Measurements from ENCODE around the gene ZNRF2. TPM values are rescaled to one million over a fixed set of nuclear protein-coding genes. Genes with fewer than 3 reads are reported as not detected.

ZNRF2 gene
- total RNA-seq, 3 donors from 2014 or later (not counting 1 experiment from before 2014, with no cell fraction given) = 35.0 to 43.7 (median 36.3) TPM

GRCh38 chr7:30272126-30272525 is 12.3 kb upstream of the ZNRF2 start:
- Mint-ChIP-seq H3K27ac (no peak overlapping the region), H3K36me3 (no peaks in the 10 kb centered on the region), H3K4me3 (no peak overlapping the region), H3K27me3 (ENCODE audit: low read depth in 2 of 2) (no peaks in the 10 kb centered on the region), H3K4me1 (no peaks in the 10 kb centered on the region), H3K9me3 (no peaks in the 10 kb centered on the region)
- Histone ChIP-seq H3K4me3 (ENCODE audit: low read length) (no peak overlapping the region), H3K4me1 (ENCODE audit: control insufficient read depth, insufficient read depth, low read length) (no peaks in the 10 kb centered on the region), H3K9me3 (ENCODE audit: control insufficient read depth, insufficient read depth, low read length) (no peaks in the 10 kb centered on the region), H3K27me3 (ENCODE audit: control insufficient read depth, insufficient read depth, low read length) (no peaks in the 10 kb centered on the region), H3K27ac (ENCODE audit: low read length) (no peak overlapping the region), H3K36me3 (ENCODE audit: control insufficient read depth, insufficient read depth, low read length) (no peaks in the 10 kb centered on the region)
- TF ChIP-seq, protein P1, sequence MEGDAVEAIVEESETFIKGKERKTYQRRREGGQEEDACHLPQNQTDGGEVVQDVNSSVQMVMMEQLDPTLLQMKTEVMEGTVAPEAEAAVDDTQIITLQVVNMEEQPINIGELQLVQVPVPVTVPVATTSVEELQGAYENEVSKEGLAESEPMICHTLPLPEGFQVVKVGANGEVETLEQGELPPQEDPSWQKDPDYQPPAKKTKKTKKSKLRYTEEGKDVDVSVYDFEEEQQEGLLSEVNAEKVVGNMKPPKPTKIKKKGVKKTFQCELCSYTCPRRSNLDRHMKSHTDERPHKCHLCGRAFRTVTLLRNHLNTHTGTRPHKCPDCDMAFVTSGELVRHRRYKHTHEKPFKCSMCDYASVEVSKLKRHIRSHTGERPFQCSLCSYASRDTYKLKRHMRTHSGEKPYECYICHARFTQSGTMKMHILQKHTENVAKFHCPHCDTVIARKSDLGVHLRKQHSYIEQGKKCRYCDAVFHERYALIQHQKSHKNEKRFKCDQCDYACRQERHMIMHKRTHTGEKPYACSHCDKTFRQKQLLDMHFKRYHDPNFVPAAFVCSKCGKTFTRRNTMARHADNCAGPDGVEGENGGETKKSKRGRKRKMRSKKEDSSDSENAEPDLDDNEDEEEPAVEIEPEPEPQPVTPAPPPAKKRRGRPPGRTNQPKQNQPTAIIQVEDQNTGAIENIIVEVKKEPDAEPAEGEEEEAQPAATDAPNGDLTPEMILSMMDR (IDR thresholded peaks at IDR 0.05) = no peak
- no peak for DNase-seq
- intact Hi-C loops (cut with micrococcal nuclease) = loop anchor here (10.0 kb wide), 1 partner anchor 173 kb away; no protein-coding TSS in a partner anchor
- ATAC-seq = no peak
- 77% methylated on average over 2 of the region's 2 CpGs for WGBS (ENCODE audit: insufficient coverage)

GRCh38 chr7:30273552-30273951 is 10.8 kb upstream of the ZNRF2 start:
- Histone ChIP-seq H3K27me3 (ENCODE audit: control insufficient read depth, insufficient read depth, low read length) (no peaks in the 10 kb centered on the region), H3K4me3 (ENCODE audit: low read length) (no peak overlapping the region), H3K9me3 (ENCODE audit: control insufficient read depth, insufficient read depth, low read length) (no peaks in the 10 kb centered on the region), H3K27ac (ENCODE audit: low read length) (no peak overlapping the region), H3K4me1 (ENCODE audit: control insufficient read depth, insufficient read depth, low read length) (no peaks in the 10 kb centered on the region), H3K36me3 (ENCODE audit: control insufficient read depth, insufficient read depth, low read length) (no peaks in the 10 kb centered on the region)
- 80% methylated on average over 1 of the region's 2 CpGs for WGBS (ENCODE audit: insufficient coverage)
- Mint-ChIP-seq H3K27me3 (ENCODE audit: low read depth in 2 of 2) (no peaks in the 10 kb centered on the region), H3K36me3 (no peaks in the 10 kb centered on the region), H3K4me3 (no peak overlapping the region), H3K27ac (no peak overlapping the region), H3K4me1 (no peaks in the 10 kb centered on the region), H3K9me3 (no peaks in the 10 kb centered on the region)
- no peak for ATAC-seq
- intact Hi-C loops (cut with micrococcal nuclease) = loop anchor here (10.0 kb wide), 1 partner anchor 171 kb away; no protein-coding TSS in a partner anchor
- TF ChIP-seq, protein P1 (IDR thresholded peaks at IDR 0.05) = no peak
- DNase-seq = no peak

DNA sequence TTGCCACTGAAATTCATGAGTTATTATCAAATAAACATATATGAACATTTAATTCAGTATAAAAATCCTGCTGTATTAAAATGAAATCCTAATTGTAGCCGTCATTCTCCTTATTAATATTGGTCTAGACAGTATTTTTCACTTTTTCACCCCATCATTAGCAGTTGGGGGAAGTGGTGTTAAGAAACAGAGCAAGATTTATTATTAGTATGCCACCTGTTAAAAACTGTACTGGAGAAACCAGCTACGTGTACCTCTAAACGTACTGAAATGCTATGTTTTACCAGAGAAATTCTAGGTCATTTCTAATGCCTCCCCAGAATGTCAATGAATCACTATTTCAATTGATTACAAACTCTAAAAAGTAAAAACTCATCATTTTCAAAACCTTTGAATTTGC is 9.8 kb upstream of the ZNRF2 start:
- Histone ChIP-seq H3K9me3 (ENCODE audit: control insufficient read depth, insufficient read depth, low read length) (no peaks in the 10 kb centered on the region), H3K4me1 (ENCODE audit: control insufficient read depth, insufficient read depth, low read length) (no peaks in the 10 kb centered on the region), H3K27ac (ENCODE audit: low read length) (no peak overlapping the region), H3K27me3 (ENCODE audit: control insufficient read depth, insufficient read depth, low read length) (no peaks in the 10 kb centered on the region), H3K36me3 (ENCODE audit: control insufficient read depth, insufficient read depth, low read length) (no peaks in the 10 kb centered on the region), H3K4me3 (ENCODE audit: low read length) (no peak overlapping the region)
- H3K36me3 Mint-ChIP-seq = no peaks in the 10 kb centered on the region
- H3K4me1 Mint-ChIP-seq = peaks cover 6 to 7% of the 10 kb centered on the region in 2 donors
- H3K27ac Mint-ChIP-seq = no peak overlapping the region
- no peak for DNase-seq
- H3K9me3 Mint-ChIP-seq = no peaks in the 10 kb centered on the region
- intact Hi-C loops (cut with micrococcal nuclease) = loop anchor here (10.0 kb wide), 1 partner anchor 170 kb away; no protein-coding TSS in a partner anchor
- TF ChIP-seq, protein P1 (IDR thresholded peaks at IDR 0.05) = no peak
- ATAC-seq = no peak
- no peak overlapping the region for H3K4me3 Mint-ChIP-seq
- no peaks in the 10 kb centered on the region for H3K27me3 Mint-ChIP-seq (ENCODE audit: low read depth in 2 of 2)
- 87% methylated on average over 2 of the region's 3 CpGs for WGBS (ENCODE audit: insufficient coverage)

Data from natural killer cell (primary cell).